ENCODE measurements around the gene KCNH6.

GRCh38 chr17:63578027-63578768, 55.0 kb downstream of the KCNH6 start:
- TF ChIP-seq ZNF157 (tag by site-specific recombination; IDR thresholded peaks at IDR 0.05) (no peak), REST (tag by site-specific recombination; IDR thresholded peaks at IDR 0.05) (no peak), PRDM1 (tag by site-specific recombination; IDR thresholded peaks at IDR 0.05) (no peak), ZNF777 (tag by site-specific recombination; IDR thresholded peaks at IDR 0.05; ENCODE audit: borderline replicate concordance) (no peak)
